GM23338 (cell line): ENCODE results near the gene ANGPTL7.

Experiments used
- CREB1 ChIP-seq: fragments of 250-450 bp; sonication (Bioruptor Pico); IDR thresholded peaks from 2 replicates; pipeline ENCODE4 v1.5.0; 2020; ENCODE audit warnings: low read depth, mild to moderate bottlenecking, moderate library complexity
- CTCF ChIP-seq, 2 experiments: fragments of 200-600 bp in 1 of 2; sonication (generic) in 1 of 2; conservative IDR thresholded peaks; 2 replicates each; pipeline versions ENCODE4 v1.5.1 to v1.6.1; 2016 to 2017; ENCODE audit warnings: antibody characterized with exemption in 2 of 2, low read depth in 2 of 2, mild to moderate bottlenecking in 2 of 2, moderate library complexity in 1 of 2
- EZH2 ChIP-seq: fragments of 200-600 bp; sonication (generic); IDR thresholded peaks from one replicate; pipeline ENCODE4 v1.8.0; 2017; ENCODE audit warnings: antibody characterized with exemption, mild to moderate bottlenecking, low read depth; ENCODE audit not compliant: unreplicated experiment
- EZH2phosphoT487 ChIP-seq: fragments of 200-600 bp; sonication (generic); IDR thresholded peaks from one replicate; pipeline ENCODE4 v1.8.1; 2018; ENCODE audit warnings: antibody characterized with exemption; ENCODE audit not compliant: unreplicated experiment
- JUNB ChIP-seq: IDR thresholded peaks from one replicate; pipeline ENCODE4 v1.6.1; 2016; ENCODE audit warnings: antibody characterized with exemption; ENCODE audit not compliant: unreplicated experiment
- NANOG ChIP-seq: IDR thresholded peaks from 2 replicates; pipeline ENCODE4 v1.6.1; 2016; ENCODE audit warnings: antibody characterized with exemption, borderline replicate concordance
- POLR2AphosphoS5 ChIP-seq: IDR thresholded peaks from 2 replicates; pipeline ENCODE4 v1.6.1; 2016; ENCODE audit warnings: antibody characterized with exemption, low read depth
- REST ChIP-seq: IDR thresholded peaks from one replicate; pipeline ENCODE4 v1.6.1; 2018; ENCODE audit warnings: antibody characterized with exemption; ENCODE audit not compliant: unreplicated experiment
- STAT1 ChIP-seq: IDR thresholded peaks from one replicate; pipeline ENCODE4 v1.6.1; 2016; ENCODE audit warnings: antibody characterized with exemption; ENCODE audit not compliant: unreplicated experiment
- ZNF462 ChIP-seq: fragments of 250-450 bp; sonication (Bioruptor Pico); IDR thresholded peaks from 2 replicates; pipeline ENCODE4 v1.5.0; 2020; ENCODE audit warnings: mild to moderate bottlenecking, moderate library complexity

- TF ChIP-seq CTCF (conservative IDR thresholded peaks at IDR 0.05; ENCODE audit: low read depth in 2 of 2) (no peak), EZH2phosphoT487 (no peak), EZH2 (no peak), ZNF462 (CRISPR knock-in tag) (no peak), REST (no peak), POLR2AphosphoS5 (no peak), CREB1 (CRISPR knock-in tag) (no peak), NANOG (no peak), STAT1 (no peak), JUNB (no peak)
Observed at GRCh38 chr1:11143401-11143800, 45.8 kb upstream of the ANGPTL7 start.
